Stimulated activated CD8-positive, alpha-beta memory T cell treated with anti-CD3 and anti-CD28 coated beads, Interleukin-15, amount 100 ng/mL, for 24 hours (primary cell): ENCODE measurements around the gene DCP1B.
A peak's percentile ranks its signal among the peaks of the same experiment; 100 is the strongest.

Experiments used
- DNase-seq: peaks from one replicate; pipeline ENCODE4 v3.0.0-alpha.2; 2020; ENCODE audit warnings: low read depth

Gene DCP1B

DNA sequence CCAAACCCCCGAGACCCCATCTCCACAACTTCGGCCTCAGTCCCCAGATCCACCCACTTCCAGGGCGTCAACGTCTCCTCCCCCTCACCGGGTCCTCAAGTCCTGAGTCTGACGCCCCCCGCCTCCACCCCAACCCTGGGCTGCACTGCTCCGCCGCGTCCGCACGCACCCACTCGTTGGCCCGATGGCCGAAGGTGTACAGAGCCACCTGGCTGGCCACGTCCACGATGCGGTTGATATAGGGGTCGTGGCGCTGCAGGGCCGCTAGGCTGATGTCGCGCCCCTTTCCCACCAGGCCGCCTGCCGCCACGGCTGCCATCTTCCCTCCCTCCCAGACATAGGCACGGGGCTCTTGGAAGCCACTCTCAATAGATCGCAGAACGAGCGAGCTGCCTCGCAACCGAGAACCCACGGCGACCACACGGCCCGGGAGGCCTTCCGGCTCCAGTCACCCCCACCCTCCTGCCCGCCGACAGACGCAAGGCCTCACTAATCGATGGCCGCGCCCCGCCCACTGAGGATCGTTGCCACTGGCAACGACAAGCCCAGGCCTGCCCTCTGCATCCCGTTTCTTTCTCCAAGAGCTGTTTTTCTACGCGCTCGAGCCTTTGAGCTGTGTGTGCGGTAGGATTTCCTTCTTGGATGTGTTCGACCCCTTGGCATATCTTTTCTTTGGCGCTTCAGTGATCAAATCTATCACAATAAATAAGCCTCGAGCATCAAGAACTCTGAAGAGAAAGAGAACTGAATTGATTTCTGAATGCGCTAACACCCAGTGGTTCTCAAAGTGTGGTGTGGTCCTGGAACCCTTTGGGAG, at the start of gene DCP1B:
TSS of gene DCP1B (minus strand) at position 345 of the 817 bp plus-strand sequence. CDS start at position 319, 26 bp downstream.
- DNase-seq = peak; percentile 81

- no peak for DNase-seq
These were observed 49.4 kb upstream of the DCP1B start for GRCh38 chr12:2053691-2054090.

GRCh38 chr12:2052826-2053678, 48.8 kb upstream of the DCP1B start, which contains the start of gene CACNA1C:
CACNA1C (plus strand) TSS chr12:2052987; CDS start chr12:2053563, 576 bp downstream.
- DNase-seq = no peak

- no peak for DNase-seq
These were observed 47.7 kb upstream of the DCP1B start for GRCh38 chr12:2051700-2052621.

GRCh38 chr12:2049604-2050540, 45.6 kb upstream of the DCP1B start:
- no peak for DNase-seq

- DNase-seq = no peak
These were observed 43.5 kb upstream of the DCP1B start for GRCh38 chr12:2047752-2048151.

DNA sequence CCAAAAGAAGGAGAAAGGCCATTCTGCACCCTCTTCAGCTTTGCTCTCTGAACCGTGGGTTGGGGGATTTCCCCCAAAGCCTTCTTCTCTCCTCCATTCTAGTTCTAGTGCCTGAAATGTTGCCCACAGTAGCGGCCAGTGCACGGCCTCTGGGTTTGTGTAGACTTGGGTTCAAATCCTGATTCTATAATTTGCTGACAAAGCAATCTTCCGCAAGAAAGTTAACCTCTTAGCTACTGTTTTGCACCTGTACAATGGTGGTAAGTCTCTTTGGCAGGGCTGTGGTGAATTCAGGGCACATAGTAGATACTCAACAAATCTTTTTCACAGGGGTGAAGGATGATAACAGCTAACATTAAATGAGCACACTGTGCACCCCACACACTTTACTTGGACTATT, 42.7 kb upstream of the DCP1B start:
- DNase-seq = no peak

- DNase-seq = no peak
These were observed 39.9 kb upstream of the DCP1B start for GRCh38 chr12:2044165-2044564.

GRCh38 chr12:2043054-2043453, 38.8 kb upstream of the DCP1B start:
- DNase-seq = no peak

- DNase-seq = no peak
These were observed 34.8 kb upstream of the DCP1B start for GRCh38 chr12:2039034-2039433.

- DNase-seq = no peak
These were observed 31.3 kb upstream of the DCP1B start for GRCh38 chr12:2035431-2036055.

GRCh38 chr12:2034633-2035430, 30.6 kb upstream of the DCP1B start:
- DNase-seq = peak; percentile 87

- DNase-seq = no peak
These were observed 28.2 kb upstream of the DCP1B start for GRCh38 chr12:2032506-2032905.

DNA sequence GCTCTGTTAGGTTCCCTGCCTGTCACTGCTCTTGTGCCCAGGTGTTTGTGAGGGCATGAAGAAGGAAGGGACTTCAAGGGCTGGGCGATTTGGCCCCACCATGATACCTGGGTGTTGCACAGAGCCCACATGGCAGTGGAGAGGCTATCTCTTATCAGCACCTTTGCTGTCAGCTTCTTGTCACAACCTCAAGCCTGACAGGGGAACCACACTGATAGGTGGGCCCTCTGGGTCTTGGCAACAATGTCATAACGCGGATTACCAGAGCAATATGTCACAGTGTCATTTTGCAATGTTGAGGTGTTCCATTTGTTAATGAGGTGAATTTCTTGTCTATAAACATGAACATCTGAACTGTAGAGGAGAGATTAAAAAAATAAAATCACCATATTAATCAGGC, 25.6 kb upstream of the DCP1B start:
- DNase-seq = no peak

- no peak for DNase-seq
These were observed 23.1 kb upstream of the DCP1B start for GRCh38 chr12:2027351-2027750.

- DNase-seq = no peak
These were observed 19.1 kb upstream of the DCP1B start for GRCh38 chr12:2023365-2023764.

DNA sequence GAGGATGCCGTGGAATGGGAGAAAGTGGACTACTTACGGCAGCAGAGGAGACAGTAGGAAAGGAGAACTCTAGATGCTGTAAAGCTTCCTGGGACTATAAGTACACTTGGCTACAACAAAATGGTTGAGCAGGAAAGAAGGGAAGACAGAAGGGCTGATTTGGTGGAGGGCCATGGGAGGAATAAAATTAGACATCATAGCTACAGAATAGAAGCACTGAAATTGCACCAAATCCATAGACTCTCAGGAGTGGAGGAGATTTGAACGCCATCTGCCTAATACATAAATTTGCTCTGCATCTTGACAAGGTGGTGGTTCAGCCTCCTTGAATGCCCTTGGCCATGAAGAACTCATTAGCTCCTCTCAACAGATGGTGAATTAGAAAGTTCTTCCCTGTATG, 16.3 kb upstream of the DCP1B start:
- DNase-seq = no peak

DNA sequence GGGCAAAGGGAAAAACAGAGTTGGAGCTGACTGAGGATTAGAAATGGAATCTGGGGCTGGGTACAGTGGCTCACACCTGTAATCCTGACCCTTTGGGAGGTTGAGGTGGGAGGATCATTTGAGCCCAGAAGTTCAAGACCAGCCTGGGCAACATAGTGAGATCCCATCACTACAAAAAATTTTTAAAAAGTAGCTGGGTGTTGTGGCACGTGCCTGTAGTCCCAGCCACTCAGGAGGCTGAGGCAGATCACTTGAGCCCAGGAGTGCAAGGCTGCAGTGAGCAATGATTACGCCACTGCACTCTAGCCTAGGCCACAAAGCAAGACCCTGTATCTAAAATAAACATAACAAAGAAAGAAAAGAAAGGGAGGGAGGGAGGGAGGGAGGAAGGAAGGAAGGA, 14.9 kb upstream of the DCP1B start:
- DNase-seq = no peak

DNA sequence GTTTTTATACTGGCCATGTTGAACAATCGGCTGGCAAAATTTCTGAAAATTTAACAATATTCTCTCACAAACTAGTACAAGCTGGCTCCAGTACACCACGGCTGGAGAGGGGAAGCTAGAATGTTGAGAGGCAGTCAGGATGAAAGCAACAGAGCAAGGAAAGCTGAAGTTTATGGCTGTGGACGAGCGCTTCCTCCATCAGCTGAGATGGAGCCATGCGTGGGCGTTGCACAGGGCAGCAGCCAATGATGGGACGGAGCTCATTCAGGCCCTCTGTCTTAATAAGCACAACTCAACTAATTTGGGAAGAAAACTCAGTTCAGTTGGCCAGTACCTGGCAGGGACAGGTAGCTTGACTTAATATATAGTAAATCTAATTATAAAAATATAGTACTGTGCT, 14.1 kb upstream of the DCP1B start:
- DNase-seq = no peak
